Chondrocyte (in vitro differentiated cells): ENCODE measurements around the gene PALLD. TPM values are rescaled to one million over a fixed set of nuclear protein-coding genes. Genes with fewer than 3 reads are reported as not detected.
A peak's percentile ranks its signal among the peaks of the same experiment; 100 is the strongest.

Source experiments
- DNase-seq: peaks from one replicate; pipeline ENCODE4 v3.0.0; 2021; ENCODE audit warnings: mixed read lengths, low spot score
- H3K27ac Mint-ChIP-seq: one replicate; pipeline ENCODE4 v1.8.0; 2021; ENCODE audit warnings: mild to moderate bottlenecking, moderate library complexity, mixed read lengths; ENCODE audit not compliant: unreplicated experiment
- H3K27me3 Mint-ChIP-seq: 2 replicates; pipeline ENCODE4 v1.8.0; 2021; ENCODE audit warnings: low read depth, mixed read lengths
- H3K36me3 Mint-ChIP-seq: 2 replicates; pipeline ENCODE4 v1.8.0; 2021; ENCODE audit warnings: low read depth, mixed read lengths
- H3K4me1 Mint-ChIP-seq: 2 replicates; pipeline ENCODE4 v1.8.0; 2021; ENCODE audit warnings: low read depth, mild to moderate bottlenecking, mixed read lengths
- H3K4me3 Mint-ChIP-seq: one replicate; pipeline ENCODE4 v1.8.0; 2021; ENCODE audit warnings: mild to moderate bottlenecking, moderate library complexity, mixed read lengths; ENCODE audit not compliant: unreplicated experiment
- H3K9me3 Mint-ChIP-seq: 2 replicates; pipeline ENCODE4 v1.8.0; 2021; ENCODE audit warnings: low read depth, mixed read lengths
- total RNA-seq: library from RNA; stranded (reverse); gene quantifications from 3 replicates; pipeline ENCODE4 v1.2.1, GENCODE V29; 2021
- TF ChIP-seq, protein P1 (sequence below): fragments of 200-600 bp; sonication (generic); IDR thresholded peaks from 2 replicates; pipeline ENCODE4 v1.5.0; 2021; ENCODE audit warnings: antibody characterized with exemption, mild to moderate bottlenecking, moderate library complexity

Gene PALLD
- total RNA-seq, 1 donor from 2014 or later, result 900 TPM

DNA sequence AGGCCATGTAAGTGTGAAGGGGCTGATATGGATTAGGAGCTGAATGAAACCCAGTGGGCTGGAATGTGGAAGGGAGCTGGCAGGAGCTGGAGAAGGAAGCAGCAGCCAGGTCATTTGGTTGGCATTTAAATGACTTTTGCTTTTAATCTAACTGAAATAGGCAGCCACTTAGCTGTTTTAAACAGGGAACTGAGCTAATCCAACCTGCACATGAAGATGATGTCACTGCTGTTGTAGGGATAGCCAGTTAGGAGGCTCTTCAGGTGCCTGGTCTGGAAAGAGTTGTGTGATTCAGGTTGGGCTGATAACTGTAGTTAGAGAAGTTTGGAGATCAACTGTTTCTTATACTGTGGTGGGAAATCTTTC is 122.4 kb downstream of the PALLD start:
- peaks cover 95% of the 10 kb centered on the region for H3K4me1 Mint-ChIP-seq
- TF ChIP-seq, protein P1, sequence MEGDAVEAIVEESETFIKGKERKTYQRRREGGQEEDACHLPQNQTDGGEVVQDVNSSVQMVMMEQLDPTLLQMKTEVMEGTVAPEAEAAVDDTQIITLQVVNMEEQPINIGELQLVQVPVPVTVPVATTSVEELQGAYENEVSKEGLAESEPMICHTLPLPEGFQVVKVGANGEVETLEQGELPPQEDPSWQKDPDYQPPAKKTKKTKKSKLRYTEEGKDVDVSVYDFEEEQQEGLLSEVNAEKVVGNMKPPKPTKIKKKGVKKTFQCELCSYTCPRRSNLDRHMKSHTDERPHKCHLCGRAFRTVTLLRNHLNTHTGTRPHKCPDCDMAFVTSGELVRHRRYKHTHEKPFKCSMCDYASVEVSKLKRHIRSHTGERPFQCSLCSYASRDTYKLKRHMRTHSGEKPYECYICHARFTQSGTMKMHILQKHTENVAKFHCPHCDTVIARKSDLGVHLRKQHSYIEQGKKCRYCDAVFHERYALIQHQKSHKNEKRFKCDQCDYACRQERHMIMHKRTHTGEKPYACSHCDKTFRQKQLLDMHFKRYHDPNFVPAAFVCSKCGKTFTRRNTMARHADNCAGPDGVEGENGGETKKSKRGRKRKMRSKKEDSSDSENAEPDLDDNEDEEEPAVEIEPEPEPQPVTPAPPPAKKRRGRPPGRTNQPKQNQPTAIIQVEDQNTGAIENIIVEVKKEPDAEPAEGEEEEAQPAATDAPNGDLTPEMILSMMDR, result no peak
- peak overlapping the region; percentile 95 for H3K27ac Mint-ChIP-seq
- DNase-seq, result no peak
- H3K36me3 Mint-ChIP-seq, result no peaks in the 10 kb centered on the region
- H3K27me3 Mint-ChIP-seq, result no peaks in the 10 kb centered on the region
- H3K9me3 Mint-ChIP-seq, result no peaks in the 10 kb centered on the region
- H3K4me3 Mint-ChIP-seq, result peak overlapping the region; percentile 8

DNA sequence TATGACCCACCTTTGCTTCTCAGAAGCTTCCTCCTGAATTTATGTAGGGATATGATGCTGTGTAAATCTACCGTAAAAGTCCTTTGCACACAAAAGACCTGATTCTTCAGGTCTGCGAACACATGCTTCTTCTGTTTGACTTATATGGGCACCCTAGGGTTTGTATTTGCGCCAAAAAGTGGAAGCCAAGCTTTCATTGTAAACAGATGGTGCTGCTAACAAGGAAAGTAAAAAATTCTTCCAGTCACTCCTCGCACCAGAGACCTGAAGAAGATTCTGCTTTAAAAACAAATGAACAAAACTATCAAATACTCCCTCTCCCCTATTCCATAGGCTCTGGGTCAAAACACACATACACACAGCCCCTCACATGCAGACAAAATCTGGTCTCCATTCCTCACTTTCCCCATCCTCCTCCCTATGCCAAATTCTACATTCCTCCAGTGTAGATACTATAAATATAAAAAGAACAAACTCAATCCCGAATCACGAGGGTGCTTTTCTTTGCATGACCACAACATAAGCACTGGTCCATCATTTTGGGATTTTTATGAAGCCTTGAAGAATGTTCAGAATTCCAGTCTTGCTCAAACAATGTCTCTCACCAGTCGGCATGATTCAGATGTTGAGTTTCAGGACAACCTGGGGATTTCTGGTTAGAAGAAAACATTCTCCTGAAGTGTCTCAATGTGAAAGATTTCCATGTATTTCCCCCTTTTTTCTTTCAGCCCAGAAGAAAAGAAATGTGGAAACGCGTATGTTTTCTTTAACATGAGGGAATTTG is 125.1 kb downstream of the PALLD start:
- peak overlapping the region; percentile 95 for H3K27ac Mint-ChIP-seq
- TF ChIP-seq, protein P1, result peak; percentile 18
- H3K27me3 Mint-ChIP-seq, result no peaks in the 10 kb centered on the region
- no peaks in the 10 kb centered on the region for H3K36me3 Mint-ChIP-seq
- peaks cover 79% of the 10 kb centered on the region for H3K4me1 Mint-ChIP-seq
- peak overlapping the region; percentile 26 for H3K4me3 Mint-ChIP-seq
- no peaks in the 10 kb centered on the region for H3K9me3 Mint-ChIP-seq
- no peak for DNase-seq

DNA sequence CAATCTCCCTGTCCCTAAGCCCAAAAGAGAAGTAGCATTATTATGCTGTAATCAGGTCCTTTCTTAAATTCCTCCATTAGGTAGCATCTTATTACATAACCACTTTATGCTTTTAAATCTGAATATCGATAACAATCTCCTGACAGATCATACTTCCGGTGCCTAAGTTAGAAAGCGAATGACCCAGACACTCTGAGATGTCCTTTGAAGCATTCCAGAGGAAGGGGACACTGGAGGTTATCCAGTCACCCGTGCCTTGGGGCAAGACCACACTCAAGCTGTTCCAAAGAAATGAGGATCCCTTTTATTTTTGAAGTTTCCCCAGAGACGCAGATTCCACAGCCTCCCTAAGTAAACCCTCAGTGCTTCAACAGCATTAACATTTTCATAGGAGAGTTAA is 125.7 kb downstream of the PALLD start:
- no peaks in the 10 kb centered on the region for H3K36me3 Mint-ChIP-seq
- TF ChIP-seq, protein P1, result no peak
- H3K4me1 Mint-ChIP-seq, result peaks cover 73% of the 10 kb centered on the region
- peak overlapping the region; percentile 95 for H3K27ac Mint-ChIP-seq
- H3K4me3 Mint-ChIP-seq, result peak overlapping the region; percentile 26
- no peak for DNase-seq
- H3K9me3 Mint-ChIP-seq, result no peaks in the 10 kb centered on the region
- no peaks in the 10 kb centered on the region for H3K27me3 Mint-ChIP-seq

DNA sequence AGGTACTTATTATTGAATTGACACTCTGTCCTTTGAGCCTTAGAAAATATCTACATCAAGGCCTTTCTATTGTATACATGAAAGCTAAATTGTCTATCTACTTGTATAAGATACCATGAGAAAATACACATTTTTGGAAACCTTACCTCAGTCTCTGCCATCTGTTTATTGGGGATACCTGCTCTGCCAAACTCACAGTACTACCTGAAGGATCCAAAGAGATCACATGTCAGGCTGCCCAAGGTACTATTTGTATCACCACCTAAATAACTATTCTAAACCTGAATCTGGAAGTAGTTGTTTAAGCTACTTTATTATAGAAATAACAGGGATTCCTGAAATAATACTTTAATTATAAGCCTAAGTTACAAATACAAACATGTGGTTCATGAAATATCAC is 126.2 kb downstream of the PALLD start:
- TF ChIP-seq, protein P1, result no peak
- H3K4me3 Mint-ChIP-seq, result no peak overlapping the region
- DNase-seq, result no peak
- no peaks in the 10 kb centered on the region for H3K9me3 Mint-ChIP-seq
- H3K36me3 Mint-ChIP-seq, result no peaks in the 10 kb centered on the region
- H3K27me3 Mint-ChIP-seq, result no peaks in the 10 kb centered on the region
- H3K27ac Mint-ChIP-seq, result peak overlapping the region; percentile 95
- peaks cover 70% of the 10 kb centered on the region for H3K4me1 Mint-ChIP-seq

DNA sequence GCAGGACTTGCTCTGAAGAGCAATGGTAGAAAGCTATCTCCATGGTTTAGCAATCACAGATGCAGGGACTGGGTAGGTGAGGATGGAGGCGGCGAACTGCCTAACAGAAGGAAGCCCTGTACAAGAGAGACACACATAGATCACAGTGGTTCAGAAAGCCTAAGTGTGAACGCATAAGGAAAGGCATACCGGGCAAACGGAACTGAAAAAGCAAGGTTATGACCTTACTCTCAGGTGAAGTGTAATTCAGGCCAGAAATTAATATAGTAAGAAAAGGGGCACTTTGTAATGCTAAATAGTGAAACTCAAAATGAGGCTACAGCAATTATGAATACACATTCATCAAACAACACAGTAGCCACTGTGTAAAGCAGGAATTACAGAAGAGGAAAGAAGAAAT is 126.6 kb downstream of the PALLD start:
- no peak for DNase-seq
- peak overlapping the region; percentile 95 for H3K27ac Mint-ChIP-seq
- H3K9me3 Mint-ChIP-seq, result no peaks in the 10 kb centered on the region
- no peaks in the 10 kb centered on the region for H3K36me3 Mint-ChIP-seq
- no peak overlapping the region for H3K4me3 Mint-ChIP-seq
- no peaks in the 10 kb centered on the region for H3K27me3 Mint-ChIP-seq
- H3K4me1 Mint-ChIP-seq, result peaks cover 66% of the 10 kb centered on the region
- TF ChIP-seq, protein P1, result no peak
